ENCODE measurements around the gene ROM1.
"Not testable (repeated sequence)": the region's sequence is repeated elsewhere in the genome, so short reads cannot be mapped to it uniquely, and the experiment has no call there.

ROM1 gene

GRCh38 chr11:62612366-62613290 lies at the start of gene ROM1, which contains the start of gene EML3:
TSS of gene ROM1 (plus strand) at chr11:62613257. CDS start at chr11:62613282, 25 bp downstream.
TSS of gene EML3 (minus strand) at chr11:62612775. CDS start at chr11:62612457, 318 bp downstream.
- peak; percentile 64 for DNase-seq

- DNase-seq = no peak
These were observed 47.8 kb upstream of the ROM1 start for GRCh38 chr11:62565100-62565802.

- no peak for DNase-seq
These were observed 46.8 kb upstream of the ROM1 start for GRCh38 chr11:62566247-62566646.

GRCh38 chr11:62567018-62567633 lies 45.9 kb upstream of the ROM1 start:
- DNase-seq = no peak

GRCh38 chr11:62569611-62570010 lies 43.4 kb upstream of the ROM1 start:
- no peak for DNase-seq

GRCh38 chr11:62570903-62571302 lies 42.2 kb upstream of the ROM1 start:
- DNase-seq = peak; percentile 22

GRCh38 chr11:62571493-62571892 lies 41.6 kb upstream of the ROM1 start:
- not testable (repeated sequence) for DNase-seq

GRCh38 chr11:62572431-62572830 lies 40.6 kb upstream of the ROM1 start:
- DNase-seq = no peak

- peak; percentile 18 for DNase-seq
These were observed 40.0 kb upstream of the ROM1 start for GRCh38 chr11:62573006-62573591.

- peak; percentile 100 for DNase-seq
These were observed 39.3 kb upstream of the ROM1 start, which contains the start of gene EEF1G for GRCh38 chr11:62573592-62574362. TSS of gene EEF1G (minus strand) at chr11:62573891. CDS start at chr11:62573842, 49 bp downstream.

GRCh38 chr11:62574363-62575071 lies 38.5 kb upstream of the ROM1 start:
- DNase-seq = peak; percentile 7

GRCh38 chr11:62575156-62575555 lies 37.9 kb upstream of the ROM1 start:
- no peak for DNase-seq

GRCh38 chr11:62575837-62576236 lies 37.2 kb upstream of the ROM1 start:
- no peak for DNase-seq

GRCh38 chr11:62577046-62577714 lies 35.9 kb upstream of the ROM1 start:
- no peak for DNase-seq

- DNase-seq = no peak
These were observed 34.5 kb upstream of the ROM1 start for GRCh38 chr11:62578541-62578940.

GRCh38 chr11:62579252-62579651 lies 33.8 kb upstream of the ROM1 start:
- DNase-seq = no peak

- DNase-seq = no peak
These were observed 31.9 kb upstream of the ROM1 start for GRCh38 chr11:62580959-62581715.

- not testable (repeated sequence) for DNase-seq
These were observed 31.3 kb upstream of the ROM1 start for GRCh38 chr11:62581735-62582134.

- not testable (repeated sequence) for DNase-seq
These were observed 27.7 kb upstream of the ROM1 start for GRCh38 chr11:62585356-62585755.
